Activated CD8-positive, alpha-beta T cell treated with anti-CD3 and anti-CD28 coated beads for 36 hours (primary cell): ENCODE measurements around the gene ASCC3. TPM values are rescaled to one million over a fixed set of nuclear protein-coding genes. Genes with fewer than 3 reads are reported as not detected.

Experiments
- ATAC-seq: fragments of 200-7000 bp; cut with Tn5 transposase; one replicate; pipeline ENCODE4 v1.10.0; 2021; ENCODE audit warnings: mild to moderate bottlenecking, moderate library complexity
- CTCF ChIA-PET: fragments of 350-600 bp; sonication (Branson Sonifier 250); formaldehyde crosslinking; loops from one replicate; lab custom pipeline; 2021; ENCODE audit warnings: antibody characterized with exemption; lab: Charles Lee
- POLR2A ChIA-PET: fragments of 350-600 bp; sonication (Branson Sonifier 250); formaldehyde crosslinking; loops from one replicate; lab custom pipeline; 2021; ENCODE audit warnings: antibody characterized with exemption; lab: Charles Lee
- DNase-seq: peaks from one replicate; pipeline ENCODE4 v3.0.0-alpha.2; 2020
- H3K27ac Mint-ChIP-seq: one replicate; pipeline ENCODE4 v1.8.0; 2021; ENCODE audit warnings: mild to moderate bottlenecking, mixed read lengths
- H3K27me3 Mint-ChIP-seq: one replicate; pipeline ENCODE4 v1.8.0; 2021; ENCODE audit warnings: mixed read lengths
- H3K36me3 Mint-ChIP-seq: one replicate; pipeline ENCODE4 v1.8.0; 2021; ENCODE audit warnings: low read depth, mixed read lengths
- H3K4me1 Mint-ChIP-seq: one replicate; pipeline ENCODE4 v1.8.0; 2021; ENCODE audit warnings: low read depth, mixed read lengths
- H3K4me3 Mint-ChIP-seq: one replicate; pipeline ENCODE4 v1.8.0; 2021; ENCODE audit warnings: mild to moderate bottlenecking, moderate library complexity, mixed read lengths
- H3K9me3 Mint-ChIP-seq: one replicate; pipeline ENCODE4 v1.8.0; 2021; ENCODE audit warnings: mixed read lengths
- intact Hi-C: fragments of 100-400 bp; cut with micrococcal nuclease; formaldehyde crosslinking; loops from one replicate; pipeline ENCODE4 v1.10.0; 2022
- total RNA-seq, 2 experiments: library from RNA; stranded (reverse); gene quantifications; one replicate each; pipeline ENCODE4 v1.2.3, GENCODE V29; 2021
- TF ChIP-seq, protein P1 (sequence below): fragments of 200-600 bp; IDR thresholded peaks from one replicate; pipeline ENCODE4 v1.8.0; 2022; ENCODE audit warnings: antibody characterized with exemption, mild to moderate bottlenecking

The ASCC3 gene
- total RNA-seq, 2 experiments from 2014 or later = 50.2 to 50.5 TPM

DNA sequence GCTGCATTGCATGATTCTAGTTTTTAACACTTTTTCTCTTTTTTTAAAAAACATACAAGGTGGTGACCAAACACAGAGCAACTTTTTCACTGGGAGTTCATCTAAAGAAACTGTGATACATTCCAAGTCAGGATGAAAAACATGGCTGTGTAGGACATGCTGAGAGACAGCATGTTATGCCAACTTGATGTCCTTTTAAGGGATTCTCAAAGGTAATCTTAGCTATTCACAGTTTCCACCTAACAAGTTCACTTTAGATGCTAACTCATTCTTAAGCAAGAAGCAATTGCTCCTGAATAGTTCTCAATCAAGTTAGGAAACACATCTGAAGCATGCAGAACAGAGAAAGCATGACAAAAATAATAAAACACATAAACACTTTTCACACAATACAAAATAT is 3.3 kb downstream of the ASCC3 start:
- DNase-seq (no peak), ATAC-seq (no peak)
- Mint-ChIP-seq H3K9me3 (peaks cover 5% of the 10 kb centered on the region), H3K4me1 (peaks cover 59% of the 10 kb centered on the region), H3K27me3 (no peaks in the 10 kb centered on the region), H3K27ac (no peak overlapping the region), H3K36me3 (peaks cover 48% of the 10 kb centered on the region), H3K4me3 (no peak overlapping the region)
- ChIA-PET POLR2A (no interaction called here), CTCF (no interaction called here)
- TF ChIP-seq, protein P1, sequence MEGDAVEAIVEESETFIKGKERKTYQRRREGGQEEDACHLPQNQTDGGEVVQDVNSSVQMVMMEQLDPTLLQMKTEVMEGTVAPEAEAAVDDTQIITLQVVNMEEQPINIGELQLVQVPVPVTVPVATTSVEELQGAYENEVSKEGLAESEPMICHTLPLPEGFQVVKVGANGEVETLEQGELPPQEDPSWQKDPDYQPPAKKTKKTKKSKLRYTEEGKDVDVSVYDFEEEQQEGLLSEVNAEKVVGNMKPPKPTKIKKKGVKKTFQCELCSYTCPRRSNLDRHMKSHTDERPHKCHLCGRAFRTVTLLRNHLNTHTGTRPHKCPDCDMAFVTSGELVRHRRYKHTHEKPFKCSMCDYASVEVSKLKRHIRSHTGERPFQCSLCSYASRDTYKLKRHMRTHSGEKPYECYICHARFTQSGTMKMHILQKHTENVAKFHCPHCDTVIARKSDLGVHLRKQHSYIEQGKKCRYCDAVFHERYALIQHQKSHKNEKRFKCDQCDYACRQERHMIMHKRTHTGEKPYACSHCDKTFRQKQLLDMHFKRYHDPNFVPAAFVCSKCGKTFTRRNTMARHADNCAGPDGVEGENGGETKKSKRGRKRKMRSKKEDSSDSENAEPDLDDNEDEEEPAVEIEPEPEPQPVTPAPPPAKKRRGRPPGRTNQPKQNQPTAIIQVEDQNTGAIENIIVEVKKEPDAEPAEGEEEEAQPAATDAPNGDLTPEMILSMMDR = no peak
- intact Hi-C loops = no loop called here

DNA sequence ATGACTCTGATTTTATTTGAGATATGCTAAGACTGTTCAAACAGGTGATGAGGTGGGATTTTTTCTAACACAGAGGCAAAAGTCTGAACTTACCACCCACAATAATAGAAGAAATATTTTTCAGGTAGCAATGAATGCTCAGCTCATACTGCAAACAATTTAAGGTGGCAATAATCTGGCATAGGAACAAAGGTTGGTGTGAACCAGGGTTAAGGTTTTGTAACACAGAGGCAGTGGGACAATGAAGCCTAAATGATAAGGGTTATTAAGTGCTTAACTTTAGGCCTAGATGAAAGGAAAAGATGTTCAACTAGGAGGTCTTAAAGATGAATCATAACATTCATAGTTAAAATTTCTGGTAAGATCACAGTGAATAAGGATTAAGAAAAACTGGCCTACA is 4.9 kb downstream of the ASCC3 start:
- Mint-ChIP-seq H3K27ac (peak overlapping the region; percentile 3), H3K9me3 (peaks cover 5% of the 10 kb centered on the region), H3K27me3 (no peaks in the 10 kb centered on the region), H3K36me3 (peaks cover 59% of the 10 kb centered on the region), H3K4me1 (peaks cover 59% of the 10 kb centered on the region), H3K4me3 (no peak overlapping the region)
- CTCF ChIA-PET = no interaction called here
- TF ChIP-seq, protein P1 = no peak
- POLR2A ChIA-PET = no interaction called here
- intact Hi-C loops = no loop called here
- DNase-seq = no peak
- no peak for ATAC-seq

DNA sequence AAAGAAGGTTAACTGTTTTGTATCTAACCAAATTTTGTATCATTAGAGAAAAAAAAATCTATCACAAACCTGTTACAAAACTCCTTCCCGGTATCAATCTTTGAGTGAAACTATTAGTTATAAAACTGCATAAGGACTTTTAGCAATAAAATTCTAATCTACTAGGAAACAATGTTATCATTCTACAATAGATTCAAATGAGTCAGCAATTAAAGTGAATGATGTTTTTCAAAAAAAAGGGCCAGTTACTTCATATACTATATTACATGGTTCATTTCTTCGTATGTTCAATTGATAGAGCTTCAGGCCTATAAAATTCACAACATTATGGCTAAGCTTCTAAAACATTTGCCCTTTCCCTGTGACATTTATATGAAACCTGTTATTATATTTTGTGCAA is 15.6 kb downstream of the ASCC3 start:
- Mint-ChIP-seq H3K36me3 (peaks cover 59% of the 10 kb centered on the region), H3K4me3 (no peak overlapping the region), H3K4me1 (peaks cover 6% of the 10 kb centered on the region), H3K27ac (no peak overlapping the region), H3K9me3 (no peaks in the 10 kb centered on the region), H3K27me3 (no peaks in the 10 kb centered on the region)
- ATAC-seq (no peak), DNase-seq (no peak)
- TF ChIP-seq, protein P1 = no peak
- POLR2A ChIA-PET = interaction anchor here (2.0 kb wide), 1 partner anchor 14 kb away, joined by 5 read pairs; no protein-coding TSS in a partner anchor
- CTCF ChIA-PET = interaction anchor here (0.9 to 1.0 kb wide), 2 partner anchors 8 to 31 kb away, joined by 3 read pairs; no protein-coding TSS in a partner anchor
- intact Hi-C loops = no loop called here

DNA sequence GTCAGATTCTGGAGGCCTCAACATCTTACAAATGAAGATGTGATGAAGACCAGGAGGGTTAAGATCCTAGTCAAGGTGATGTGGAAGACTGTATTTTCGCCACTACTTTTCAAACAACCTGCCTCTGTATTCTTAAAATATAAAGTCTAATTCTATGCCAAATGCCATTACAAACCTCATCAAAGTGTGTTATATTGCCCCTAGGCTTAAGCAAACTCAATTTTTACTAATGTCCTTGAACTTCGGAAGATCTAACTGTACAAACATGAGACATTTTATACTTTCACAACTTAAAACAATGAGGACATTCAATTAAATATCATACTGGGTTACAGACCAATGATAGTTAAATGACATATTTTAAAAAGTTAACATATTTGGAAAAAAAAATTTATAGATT is 19.1 kb downstream of the ASCC3 start:
- peaks cover 71% of the 10 kb centered on the region for H3K36me3 Mint-ChIP-seq
- intact Hi-C loops = no loop called here
- no peak overlapping the region for H3K4me3 Mint-ChIP-seq
- H3K9me3 Mint-ChIP-seq = peaks cover 8% of the 10 kb centered on the region
- H3K27me3 Mint-ChIP-seq = no peaks in the 10 kb centered on the region
- TF ChIP-seq, protein P1 = no peak
- POLR2A ChIA-PET = interaction anchor here (1.7 kb wide), 1 partner anchor 17 kb away, joined by 4 read pairs; no protein-coding TSS in a partner anchor
- DNase-seq (no peak), ATAC-seq (no peak)
- no peak overlapping the region for H3K27ac Mint-ChIP-seq
- H3K4me1 Mint-ChIP-seq = no peaks in the 10 kb centered on the region
- CTCF ChIA-PET = no interaction called here

DNA sequence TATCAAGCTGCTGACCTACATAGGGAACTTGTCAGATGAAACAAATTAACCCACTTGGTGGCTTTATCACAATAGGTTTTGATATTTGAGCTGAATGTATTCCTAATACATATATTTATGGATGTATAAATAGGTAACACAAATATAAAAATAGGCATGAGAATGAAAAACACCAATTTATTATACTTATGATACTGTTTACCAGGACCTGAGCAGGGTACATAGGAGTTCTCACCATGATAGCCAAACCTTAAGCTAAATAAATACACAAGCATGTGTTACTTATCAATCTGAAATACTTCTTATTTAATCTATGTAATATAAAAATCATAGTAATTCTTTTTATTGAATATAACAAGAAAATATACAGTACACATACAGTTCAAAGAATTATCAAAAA is 25.0 kb downstream of the ASCC3 start:
- POLR2A ChIA-PET = no interaction called here
- H3K27me3 Mint-ChIP-seq = no peaks in the 10 kb centered on the region
- no peak for DNase-seq
- intact Hi-C loops = no loop called here
- H3K36me3 Mint-ChIP-seq = peaks cover 69% of the 10 kb centered on the region
- ATAC-seq = no peak
- no peak overlapping the region for H3K27ac Mint-ChIP-seq
- CTCF ChIA-PET = interaction anchor here (0.9 kb wide), 1 partner anchor 24 kb away, joined by 3 read pairs; no protein-coding TSS in a partner anchor
- peaks cover 2% of the 10 kb centered on the region for H3K4me1 Mint-ChIP-seq
- TF ChIP-seq, protein P1 = no peak
- no peak overlapping the region for H3K4me3 Mint-ChIP-seq
- H3K9me3 Mint-ChIP-seq = peaks cover 14% of the 10 kb centered on the region
